GM21529 (cell line): ENCODE results near the gene CA10.

Source experiments
- ATAC-seq: cut with Tn5 transposase; IDR thresholded peaks from one replicate; pipeline ENCODE4 v1.9.1; 2021; ENCODE audit not compliant: unreplicated experiment

Gene CA10

DNA sequence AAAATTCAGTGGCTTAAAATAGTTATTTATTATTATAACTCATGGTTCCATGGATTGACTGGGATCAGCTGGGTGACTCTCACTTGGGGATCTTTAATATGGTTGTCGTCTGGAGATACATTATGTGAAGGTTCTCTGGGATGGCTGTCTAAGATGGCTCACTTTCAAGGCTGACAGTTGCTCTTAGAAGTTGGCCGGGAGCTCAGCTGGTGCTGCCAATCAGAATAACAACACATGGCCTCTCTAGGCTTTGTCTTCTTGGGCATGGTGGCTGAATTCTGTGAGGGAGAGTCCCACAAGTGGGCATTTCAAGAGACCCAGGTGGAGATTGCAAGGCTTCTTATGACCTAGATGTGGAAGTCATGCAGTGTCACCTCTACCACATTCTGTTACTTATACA is 269.7 kb downstream of the CA10 start:
- no peak for ATAC-seq

DNA sequence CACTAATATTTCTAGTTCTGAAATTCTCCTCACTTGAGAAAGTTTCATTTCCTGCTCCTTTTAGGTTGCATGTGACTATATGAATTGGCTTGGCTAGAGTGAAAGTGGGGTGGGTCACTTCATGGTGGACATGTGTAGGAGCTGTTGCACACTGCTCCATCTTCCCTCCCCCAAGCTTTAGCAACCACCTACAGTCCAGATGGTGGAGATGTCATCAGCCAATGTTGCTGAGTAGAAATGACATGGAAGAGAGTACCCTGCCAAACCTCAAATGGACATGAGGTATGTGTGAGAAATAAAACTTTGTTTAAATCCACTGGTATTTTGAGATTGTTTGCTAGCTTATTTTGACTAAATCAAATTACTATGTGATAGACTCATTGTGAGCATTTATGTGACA is 281.5 kb downstream of the CA10 start:
- ATAC-seq = no peak

GRCh38 chr17:51873302-51873701 is 285.2 kb downstream of the CA10 start:
- ATAC-seq = no peak

GRCh38 chr17:51869387-51869786 is 289.1 kb downstream of the CA10 start:
- no peak for ATAC-seq

- no peak for ATAC-seq
These were observed 297.5 kb downstream of the CA10 start for GRCh38 chr17:51860954-51861561.

- no peak for ATAC-seq
These were observed 301.4 kb downstream of the CA10 start for GRCh38 chr17:51857052-51857597.

- no peak for ATAC-seq
These were observed 302.7 kb downstream of the CA10 start for GRCh38 chr17:51855806-51856205.

- ATAC-seq = no peak
These were observed 304.7 kb downstream of the CA10 start for GRCh38 chr17:51853857-51854256.

DNA sequence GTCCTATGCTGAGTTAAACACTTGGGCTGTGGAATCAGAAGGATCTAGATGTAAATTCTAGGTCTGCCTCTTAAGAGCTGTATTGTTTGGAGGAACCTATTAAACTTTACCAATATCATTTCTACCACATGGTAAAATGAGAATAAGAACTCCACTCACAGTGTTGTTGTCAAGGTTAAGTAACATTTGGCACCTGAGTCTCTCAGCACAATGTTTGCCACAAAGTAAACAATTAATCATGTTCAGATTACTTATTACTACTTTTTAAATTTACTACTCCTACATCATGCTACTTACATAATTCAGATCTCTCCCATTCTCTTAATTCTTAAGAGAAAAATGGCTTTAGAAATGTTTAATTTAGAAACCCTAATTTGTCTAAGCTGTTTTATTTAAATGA is 305.9 kb downstream of the CA10 start:
- ATAC-seq = no peak

DNA sequence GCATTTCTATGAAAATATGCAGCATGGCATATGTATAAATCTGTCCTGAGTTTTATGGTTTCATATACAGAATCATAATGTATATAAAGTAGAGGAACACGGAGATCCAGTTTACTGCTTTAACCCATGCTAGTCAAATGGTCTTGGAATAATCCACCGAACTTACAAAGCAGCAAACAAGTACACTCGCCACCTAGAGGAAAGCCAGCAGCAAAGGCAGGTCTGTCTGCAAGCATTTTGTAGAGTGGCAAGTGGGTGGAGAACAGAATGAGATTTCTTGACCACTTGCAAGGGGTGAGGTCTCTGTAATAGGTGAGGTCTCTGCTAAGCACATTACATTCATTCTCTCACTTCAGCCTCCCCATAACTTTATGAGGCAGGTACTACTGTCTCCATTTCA is 308.3 kb downstream of the CA10 start:
- no peak for ATAC-seq

DNA sequence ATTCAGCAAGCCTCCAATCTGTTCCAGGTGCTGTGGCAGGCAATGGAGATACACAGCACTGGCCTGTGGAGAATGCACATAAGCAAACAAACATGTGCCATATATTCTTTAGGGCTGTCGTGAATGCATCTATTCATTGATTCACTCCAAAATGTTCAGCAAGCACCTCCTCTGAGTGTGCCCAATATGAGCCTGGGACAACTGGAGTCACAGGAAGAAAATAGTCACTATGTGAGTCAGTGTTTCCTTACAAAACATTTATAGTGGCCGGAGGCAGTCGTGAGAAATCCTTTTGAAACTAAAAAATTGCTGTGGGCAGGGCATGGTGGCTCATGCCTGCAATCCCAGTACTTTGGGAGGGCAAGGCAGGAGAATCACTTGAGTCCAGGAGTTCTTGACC is 310.1 kb downstream of the CA10 start:
- ATAC-seq = no peak

DNA sequence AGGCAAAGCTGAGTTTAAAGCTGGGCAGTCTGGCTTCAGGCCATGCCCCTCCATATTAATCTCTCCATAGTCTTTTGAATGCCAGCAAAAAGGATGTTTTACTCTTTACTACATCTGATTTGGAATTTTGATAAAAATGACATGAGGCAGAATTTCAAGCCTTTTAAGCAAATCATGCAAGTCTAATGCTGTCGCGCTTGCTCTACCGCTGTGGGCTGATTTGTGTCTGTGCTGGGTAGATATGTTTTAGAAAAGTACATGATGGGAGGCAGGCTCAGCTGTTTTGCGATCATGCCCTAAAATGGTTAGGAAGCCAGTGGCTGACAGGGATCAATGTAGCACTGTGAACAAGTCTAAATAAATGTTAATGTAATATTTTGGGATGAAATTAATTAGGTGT is 311.9 kb downstream of the CA10 start:
- ATAC-seq = no peak

DNA sequence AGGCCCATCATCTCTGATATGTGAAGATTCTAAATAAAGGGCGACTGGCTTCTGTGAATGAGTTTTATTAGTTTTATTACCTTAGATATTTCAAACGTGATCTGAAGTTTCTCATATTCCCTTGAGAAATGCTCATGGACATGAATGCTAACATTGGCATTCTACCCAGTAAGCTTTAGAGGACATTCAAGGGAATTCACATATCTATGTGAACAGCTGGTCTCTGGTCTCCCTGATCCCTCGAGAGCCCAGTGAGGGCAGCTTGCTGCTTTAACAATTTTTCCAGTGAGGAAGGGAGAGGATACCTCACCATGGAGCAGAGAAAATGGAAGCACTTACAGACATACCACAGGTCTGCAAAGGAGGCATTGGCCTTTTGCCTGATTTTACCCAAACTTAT is 312.7 kb downstream of the CA10 start:
- no peak for ATAC-seq

GRCh38 chr17:51842763-51843162 is 315.8 kb downstream of the CA10 start:
- ATAC-seq = no peak

DNA sequence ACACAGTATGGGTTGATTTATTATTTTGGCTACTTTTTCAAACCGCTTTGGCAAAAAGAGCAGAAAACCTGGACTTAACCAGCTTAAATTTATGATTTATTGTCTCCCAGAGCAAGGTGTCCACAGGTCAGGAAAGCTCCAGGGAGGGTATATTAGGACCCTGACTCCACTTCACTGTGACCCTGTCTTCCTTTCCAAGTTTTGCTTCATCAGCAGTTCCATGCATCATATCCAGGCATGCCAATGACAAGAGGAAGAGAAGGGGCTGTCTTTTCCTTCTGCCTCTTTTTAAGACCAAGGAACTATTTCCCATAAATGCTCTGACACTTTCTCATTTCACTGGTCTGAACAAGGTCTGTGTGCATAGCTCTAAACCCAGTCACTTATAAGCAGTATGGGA is 316.8 kb downstream of the CA10 start:
- ATAC-seq = no peak

GRCh38 chr17:51840688-51841087 is 317.8 kb downstream of the CA10 start:
- ATAC-seq = no peak

- ATAC-seq = no peak
These were observed 324.9 kb downstream of the CA10 start for GRCh38 chr17:51833620-51834019.

DNA sequence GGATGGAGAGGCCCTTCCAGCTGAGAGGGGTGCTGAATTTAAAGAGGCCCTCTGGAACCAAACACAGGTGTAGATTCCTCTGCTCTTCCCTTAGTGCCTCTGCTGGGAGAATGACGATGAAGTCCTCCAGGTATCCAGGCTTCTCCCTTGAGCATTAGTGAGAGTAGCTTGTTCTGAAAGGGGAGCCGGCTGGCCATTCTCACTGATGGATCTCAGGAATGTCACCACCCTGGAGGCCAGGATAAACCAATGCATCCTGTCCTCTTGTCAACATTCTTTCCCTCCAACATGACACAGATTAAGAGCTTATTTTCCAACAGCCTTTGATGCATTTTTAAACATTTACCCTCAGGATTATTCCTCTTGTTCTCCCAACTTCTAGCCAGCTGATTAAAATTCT is 325.5 kb downstream of the CA10 start:
- ATAC-seq = no peak

DNA sequence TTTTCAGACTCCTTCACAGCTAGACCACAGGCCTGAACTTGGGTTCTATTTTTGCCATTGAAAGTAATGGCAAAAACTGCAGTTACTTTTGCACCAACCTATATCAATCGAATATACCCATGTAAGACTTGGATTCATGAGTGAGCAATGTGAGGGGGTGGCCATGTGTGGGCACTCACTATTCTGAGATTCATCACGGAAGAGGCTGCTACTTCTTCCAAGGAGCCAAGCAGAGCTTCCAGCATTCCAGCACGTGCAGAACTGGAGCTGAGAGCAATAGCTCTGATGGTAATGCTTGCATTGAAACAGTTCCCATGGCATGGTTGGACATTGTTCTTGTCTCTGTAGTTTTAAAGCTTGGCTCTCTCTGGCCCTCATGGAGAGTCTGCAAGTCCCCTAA is 327.6 kb downstream of the CA10 start:
- ATAC-seq = no peak

DNA sequence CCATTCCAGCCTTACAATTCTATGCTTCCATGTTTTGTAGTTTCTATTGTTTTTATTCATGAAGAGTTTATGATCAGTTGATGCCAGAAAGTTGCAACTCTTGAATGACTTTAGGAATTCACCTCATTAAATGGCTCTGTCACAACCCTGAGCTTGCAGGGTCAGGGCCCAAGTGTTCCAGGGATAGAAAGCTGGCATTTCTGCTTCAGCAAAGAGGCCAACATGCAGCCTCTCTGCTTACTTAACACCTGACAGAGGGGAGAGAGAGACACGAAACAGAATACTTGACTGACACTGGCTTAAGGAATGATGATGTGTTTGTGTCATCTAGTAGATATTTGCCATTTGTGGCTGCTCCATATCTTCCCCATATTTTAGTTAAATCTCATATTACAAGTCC is 328.1 kb downstream of the CA10 start:
- ATAC-seq = no peak

GRCh38 chr17:51828901-51829300 is 329.6 kb downstream of the CA10 start:
- no peak for ATAC-seq

DNA sequence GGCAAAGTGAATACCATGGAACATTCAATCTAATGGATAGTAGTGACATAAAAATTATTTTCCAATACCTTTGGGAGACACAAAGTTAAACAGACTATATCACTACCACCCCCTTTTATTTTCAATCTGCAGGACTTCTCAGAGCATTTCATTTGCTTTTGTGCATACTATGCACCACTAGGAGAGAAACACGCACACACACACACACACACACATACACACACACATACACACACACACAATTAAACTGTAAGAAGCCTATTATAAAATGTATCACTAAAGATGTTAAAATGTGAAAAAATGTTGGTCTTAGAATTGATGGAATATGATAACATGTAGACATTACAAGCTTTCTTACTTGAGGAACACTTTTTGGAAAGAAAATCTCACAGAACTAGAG is 331.4 kb downstream of the CA10 start:
- ATAC-seq = no peak

GRCh38 chr17:51820766-51821165 is 337.7 kb downstream of the CA10 start:
- ATAC-seq = no peak
